MG63 (cell line): ENCODE data around the gene ENPP3. TPM values are rescaled to one million over a fixed set of nuclear protein-coding genes. Genes with fewer than 3 reads are reported as not detected.

Experiments used
- DNase-seq: peaks from one replicate; pipeline ENCODE4 v3.0.0-alpha.2; 2020
- H3K27me3 ChIP-seq: fragments of 250-450 bp; sonication (Bioruptor Pico); 2 replicates; pipeline ENCODE4 v1.5.1; 2020; ENCODE audit warnings: mild to moderate bottlenecking, moderate library complexity
- H3K36me3 ChIP-seq: fragments of 250-450 bp; sonication (Bioruptor Pico); 2 replicates; pipeline ENCODE4 v1.5.1; 2020; ENCODE audit warnings: mild to moderate bottlenecking, moderate library complexity
- H3K4me3 ChIP-seq: fragments of 250-450 bp; sonication (Bioruptor Pico); 2 replicates; pipeline ENCODE4 v1.5.1; 2020; ENCODE audit warnings: mild to moderate bottlenecking, moderate library complexity
- H3K9me3 ChIP-seq: fragments of 250-450 bp; sonication (Bioruptor Pico); 2 replicates; pipeline ENCODE4 v1.5.1; 2020; ENCODE audit warnings: mild to moderate bottlenecking, moderate library complexity
- total RNA-seq: library from RNA; depleted of rRNA; stranded (reverse); fragments of >200 nt; shearing (Covaris generic); gene quantifications from 2 replicates; pipeline ENCODE4 v1.2.3, GENCODE V29; 2014; ENCODE audit warnings: low replicate concordance

The ENPP3 gene
- total RNA-seq, 1 experiment from 2014 or later: not detected

DNA sequence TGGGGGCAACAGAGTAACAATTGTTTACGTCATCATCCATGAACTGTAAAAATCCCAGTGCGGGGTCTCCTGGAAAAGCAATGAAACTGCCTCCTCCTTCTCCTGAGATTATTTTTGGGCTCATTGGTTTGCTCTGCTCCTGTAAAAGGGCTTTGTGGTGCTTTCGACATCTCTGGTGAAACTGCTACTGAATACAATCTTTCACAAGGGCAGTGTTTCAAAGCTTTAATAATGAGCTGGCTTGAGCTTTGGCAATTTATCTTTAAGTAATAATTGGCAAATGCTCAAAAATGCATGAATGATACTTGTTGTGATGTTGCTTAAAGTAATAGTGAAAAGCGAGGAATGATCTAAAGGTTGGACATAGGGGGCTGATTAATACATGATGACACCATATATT is 127.2 kb downstream of the ENPP3 start:
- H3K9me3 ChIP-seq: no peaks in the 10 kb centered on the region; the same call in 1 of the 2 replicates
- no peaks in the 10 kb centered on the region for H3K27me3 ChIP-seq
- no peak for DNase-seq
- no peaks in the 10 kb centered on the region for H3K36me3 ChIP-seq
- no peak overlapping the region for H3K4me3 ChIP-seq

DNA sequence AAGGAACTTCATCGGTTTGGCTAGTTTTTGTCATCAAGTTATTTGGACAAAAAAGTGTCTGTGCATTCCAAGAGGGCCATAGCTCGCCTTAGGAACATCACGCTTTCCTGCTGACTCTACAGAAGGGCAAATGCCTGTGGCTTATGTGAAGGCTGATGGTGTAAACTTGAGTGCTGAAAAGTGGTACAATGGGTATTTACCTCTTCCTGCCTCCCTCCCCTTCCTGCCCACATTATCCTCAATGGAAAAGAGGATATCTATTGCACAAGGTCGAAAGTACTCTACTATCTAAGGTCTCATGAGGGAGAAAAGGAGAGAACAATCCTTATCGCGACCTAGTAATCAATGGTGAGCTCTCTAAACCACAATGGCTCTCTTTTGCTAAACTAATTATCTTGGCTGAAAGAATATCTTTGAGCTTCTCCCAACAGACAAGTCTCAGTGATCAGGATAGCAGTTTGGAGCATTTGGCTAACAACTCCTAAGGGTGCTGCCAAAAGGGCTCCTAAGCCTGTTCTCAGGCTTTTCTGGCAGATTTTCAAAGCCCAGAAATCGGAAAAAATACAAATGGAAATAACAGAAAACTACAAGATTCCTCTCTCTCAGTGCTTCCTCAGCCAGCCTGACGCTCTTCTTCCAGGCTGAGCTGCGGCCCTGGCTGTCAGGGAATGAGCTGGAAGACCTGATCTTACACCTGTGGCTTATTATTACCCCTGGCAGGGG is 128.1 kb downstream of the ENPP3 start:
- H3K27me3 ChIP-seq: no peaks in the 10 kb centered on the region
- no peak overlapping the region for H3K4me3 ChIP-seq
- DNase-seq: peak; percentile 31
- H3K9me3 ChIP-seq: no peaks in the 10 kb centered on the region; the same call in 1 of the 2 replicates
- H3K36me3 ChIP-seq: no peaks in the 10 kb centered on the region

DNA sequence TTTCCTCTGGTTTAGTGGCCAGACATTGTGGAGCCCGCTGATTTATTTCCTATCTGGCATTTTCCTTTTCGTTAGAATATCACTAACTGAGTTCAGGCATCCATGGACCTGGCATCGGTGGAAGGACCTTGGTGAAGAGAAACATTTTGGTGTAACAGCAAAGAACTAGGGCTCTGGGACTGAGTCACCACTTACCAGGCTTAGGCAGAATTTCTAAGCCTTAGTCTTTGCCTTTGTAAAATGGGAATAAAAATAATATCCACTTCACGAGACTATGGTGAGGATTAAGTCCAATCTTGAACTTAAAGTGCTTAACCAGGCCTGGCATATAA is 128.7 kb downstream of the ENPP3 start:
- H3K27me3 ChIP-seq: no peaks in the 10 kb centered on the region
- no peak for DNase-seq
- no peak overlapping the region for H3K4me3 ChIP-seq

DNA sequence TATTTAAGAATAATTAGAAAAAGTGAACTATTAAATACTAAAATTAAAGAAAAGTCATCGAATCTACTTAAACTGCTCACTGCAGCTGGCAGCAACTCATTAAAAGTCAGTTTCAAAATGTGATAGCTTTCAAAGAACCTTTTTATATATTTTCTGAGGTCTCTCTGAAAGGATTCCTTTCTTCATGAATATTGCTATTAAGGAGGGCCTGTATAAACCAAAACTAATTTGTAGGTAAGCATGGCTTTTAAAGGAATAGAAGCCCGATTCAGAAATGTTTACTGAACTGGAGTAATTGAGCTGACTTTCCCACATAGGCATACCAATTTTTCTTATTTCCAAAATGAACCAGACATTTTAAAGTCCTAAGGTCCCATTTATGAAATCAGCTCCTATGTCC is 129.5 kb downstream of the ENPP3 start:
- H3K27me3 ChIP-seq: no peaks in the 10 kb centered on the region
- H3K4me3 ChIP-seq: no peak overlapping the region
- no peaks in the 10 kb centered on the region for H3K36me3 ChIP-seq
- H3K9me3 ChIP-seq: no peaks in the 10 kb centered on the region; the same call in 1 of the 2 replicates
- DNase-seq: no peak

More for the DNA sequence above, 128.7 kb downstream of the ENPP3 start:
- no peaks in the 10 kb centered on the region; the same call in 1 of the 2 replicates for H3K9me3 ChIP-seq
- H3K36me3 ChIP-seq: no peaks in the 10 kb centered on the region

DNA sequence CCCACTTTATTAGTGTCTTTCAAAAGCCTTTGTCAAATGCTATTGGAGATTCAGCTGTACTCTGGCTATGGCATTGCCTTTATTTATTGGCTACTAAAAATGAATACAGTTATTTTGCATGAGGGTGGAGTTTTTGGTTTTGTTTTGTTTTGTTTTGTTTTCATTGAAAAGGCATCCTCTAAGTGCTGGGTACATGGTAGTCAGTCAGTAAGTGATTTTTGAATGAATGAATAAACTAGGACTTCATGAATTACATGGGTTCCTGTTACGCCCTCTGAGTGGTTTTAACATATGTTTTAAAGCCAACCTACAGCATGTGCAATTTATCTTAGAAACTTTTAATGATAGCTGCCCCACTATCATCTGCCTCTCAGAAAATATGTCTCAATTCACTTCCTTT is 131.9 kb downstream of the ENPP3 start:
- H3K4me3 ChIP-seq: no peak overlapping the region
- H3K9me3 ChIP-seq: peaks cover 2% of the 10 kb centered on the region; the same call in 1 of the 2 replicates
- H3K36me3 ChIP-seq: no peaks in the 10 kb centered on the region
- no peak for DNase-seq
- no peaks in the 10 kb centered on the region for H3K27me3 ChIP-seq

DNA sequence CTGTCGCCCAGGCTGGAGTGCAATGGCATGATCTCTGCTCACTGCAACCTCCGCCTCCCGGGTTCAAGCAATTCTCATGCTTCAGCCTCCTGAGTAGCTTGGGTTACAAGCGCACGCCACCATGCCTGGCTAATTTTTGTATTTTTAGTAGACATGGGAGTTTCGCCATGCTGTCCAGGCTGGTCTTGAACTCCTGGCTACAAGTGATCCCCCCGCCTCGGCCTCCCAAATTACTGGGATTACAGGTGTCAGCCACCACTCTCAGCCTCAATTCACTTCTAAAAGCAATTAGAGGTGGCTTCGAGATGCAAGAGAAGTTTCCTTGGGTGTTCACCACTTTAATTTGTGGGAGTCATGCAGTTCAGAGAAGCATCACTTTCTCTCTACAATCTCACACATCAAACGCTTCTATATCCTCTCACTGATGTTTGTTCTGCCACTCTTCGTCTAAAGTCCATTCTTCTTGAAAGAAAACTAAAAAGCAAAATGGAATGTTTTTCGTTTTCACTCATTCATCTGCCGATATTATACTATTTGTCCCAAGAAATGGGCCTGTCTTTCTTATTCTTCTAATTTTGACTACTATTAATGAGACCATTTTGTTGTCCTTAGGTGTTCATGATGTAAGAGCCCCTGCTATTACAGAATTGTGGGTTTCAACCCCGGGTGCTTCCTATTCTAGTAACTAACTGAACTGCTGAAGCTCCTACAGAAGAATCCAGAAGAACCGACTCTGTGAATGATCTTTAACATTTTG is 132.5 kb downstream of the ENPP3 start:
- Histone ChIP-seq H3K27me3 (no peaks in the 10 kb centered on the region), H3K4me3 (no peak overlapping the region), H3K9me3 (peaks cover 2% of the 10 kb centered on the region; the same call in 1 of the 2 replicates), H3K36me3 (no peaks in the 10 kb centered on the region)
- DNase-seq: no peak

DNA sequence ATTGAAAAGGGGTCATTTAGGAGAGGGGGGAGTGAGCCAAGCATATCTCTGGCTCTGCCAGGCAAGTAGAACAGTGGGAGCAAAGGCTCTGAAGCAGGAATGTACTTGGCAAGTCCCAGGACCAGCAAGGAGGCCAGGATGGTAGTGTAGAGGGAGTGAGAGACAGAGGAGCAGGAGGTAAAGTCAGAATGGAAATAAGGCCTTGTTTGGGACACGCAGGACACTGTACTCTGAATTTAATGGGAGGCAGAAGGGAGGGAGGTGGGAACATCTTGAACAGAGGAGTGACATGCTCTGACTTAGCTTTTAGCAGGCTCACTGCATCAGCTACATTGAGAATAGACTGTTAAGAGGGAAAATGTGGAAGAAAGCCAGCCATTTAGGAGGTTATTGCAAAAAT is 133.7 kb downstream of the ENPP3 start:
- H3K27me3 ChIP-seq: no peaks in the 10 kb centered on the region
- no peaks in the 10 kb centered on the region for H3K36me3 ChIP-seq
- H3K4me3 ChIP-seq: no peak overlapping the region
- DNase-seq: no peak
- peaks cover 2% of the 10 kb centered on the region; the same call in 1 of the 2 replicates for H3K9me3 ChIP-seq

DNA sequence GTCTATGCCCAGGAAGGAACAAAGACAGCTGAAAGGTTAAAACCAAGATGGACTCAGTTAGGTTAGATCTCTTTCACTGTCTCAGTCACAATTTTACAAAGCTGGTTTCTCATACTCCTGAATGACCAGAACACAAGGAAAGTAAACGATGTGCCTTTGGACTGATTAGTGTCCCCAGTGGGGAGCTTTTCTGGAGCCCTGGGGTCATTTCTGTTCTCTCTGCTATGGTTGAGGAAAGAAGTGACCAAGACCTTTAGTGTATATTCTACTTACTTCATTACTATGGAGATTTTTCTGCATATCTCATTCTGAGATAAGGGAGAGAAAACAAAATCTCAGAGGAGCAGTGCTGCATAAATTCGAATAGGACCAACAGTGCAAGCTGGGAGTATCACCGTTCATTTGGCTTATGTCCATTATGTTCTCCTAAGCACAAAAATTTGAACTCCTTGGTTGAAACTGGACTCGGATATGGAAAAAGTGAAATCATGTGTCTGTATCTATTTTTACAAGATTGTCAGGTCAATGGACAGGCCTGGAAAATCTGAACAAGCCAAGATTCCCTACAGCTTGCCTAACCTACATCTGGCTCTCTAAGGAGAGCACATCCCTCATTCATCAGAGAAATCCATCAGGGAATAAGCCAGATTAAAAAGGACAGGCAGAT is 136.3 kb downstream of the ENPP3 start:
- Histone ChIP-seq H3K27me3 (no peaks in the 10 kb centered on the region), H3K36me3 (no peaks in the 10 kb centered on the region), H3K9me3 (peaks cover 2% of the 10 kb centered on the region; the same call in 1 of the 2 replicates), H3K4me3 (no peak overlapping the region)
- no peak for DNase-seq

DNA sequence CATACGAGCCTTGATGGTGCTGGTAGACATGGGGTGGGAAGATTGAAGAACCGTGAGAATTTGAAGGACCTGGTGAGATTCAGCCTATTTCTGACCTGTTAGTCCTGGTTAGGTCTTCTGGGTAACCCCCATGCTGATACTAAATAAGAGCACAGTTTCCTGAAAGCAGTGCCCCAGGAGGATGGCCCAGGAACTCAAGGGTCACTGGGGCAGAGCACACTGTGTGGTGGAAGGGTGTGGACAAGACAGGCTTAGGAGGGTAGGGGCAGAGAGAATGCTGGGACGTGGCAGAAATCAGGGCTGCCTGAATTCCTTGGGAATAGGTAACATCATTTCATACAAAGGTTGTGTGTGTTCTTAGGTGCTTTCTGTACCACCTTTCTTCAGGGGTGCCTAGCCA is 138.8 kb downstream of the ENPP3 start:
- no peak for DNase-seq
- Histone ChIP-seq H3K4me3 (no peak overlapping the region), H3K27me3 (no peaks in the 10 kb centered on the region), H3K36me3 (no peaks in the 10 kb centered on the region), H3K9me3 (peaks cover 2% of the 10 kb centered on the region; the same call in 1 of the 2 replicates)

DNA sequence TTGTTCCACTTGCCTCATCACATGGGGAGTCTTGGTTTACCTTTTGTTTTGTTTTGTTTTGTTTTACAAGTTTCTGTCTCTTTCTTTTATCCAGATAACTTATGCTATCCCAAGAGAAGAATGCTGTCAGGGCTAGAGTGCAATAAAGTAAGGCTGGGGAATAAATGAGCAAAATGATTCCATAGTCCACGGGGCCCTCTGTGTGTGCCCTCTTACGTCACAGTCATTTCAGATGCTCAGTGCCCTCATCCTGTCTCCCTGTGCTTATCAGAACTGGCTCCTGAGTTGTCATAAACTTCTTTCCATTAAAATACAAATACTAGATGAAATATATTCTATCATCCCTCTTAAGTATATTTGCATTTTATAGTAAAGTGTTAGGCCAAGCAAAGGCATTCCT is 139.9 kb downstream of the ENPP3 start:
- no peak for DNase-seq
- no peaks in the 10 kb centered on the region; the same call in 1 of the 2 replicates for H3K9me3 ChIP-seq
- H3K4me3 ChIP-seq: no peak overlapping the region
- H3K36me3 ChIP-seq: no peaks in the 10 kb centered on the region
- no peaks in the 10 kb centered on the region for H3K27me3 ChIP-seq

DNA sequence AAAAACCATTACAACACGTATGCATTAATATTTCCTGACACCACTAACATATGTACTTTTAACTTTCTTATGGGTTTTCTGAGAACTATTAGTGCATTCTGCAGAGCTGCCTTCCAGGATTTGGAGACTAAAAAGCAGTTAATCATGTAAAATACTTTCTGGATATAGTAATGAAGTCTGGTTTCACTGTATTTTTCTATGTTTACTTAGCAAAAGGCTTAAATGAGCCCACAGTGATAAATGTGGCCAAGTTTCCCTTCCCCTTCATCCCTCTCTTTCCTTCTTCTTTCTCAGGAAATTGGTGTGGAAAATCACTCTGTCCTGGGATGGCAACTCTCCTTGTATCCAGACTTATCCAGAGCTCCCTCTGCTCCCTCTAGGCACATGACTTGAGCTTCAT is 141.1 kb downstream of the ENPP3 start:
- Histone ChIP-seq H3K4me3 (no peak overlapping the region), H3K36me3 (no peaks in the 10 kb centered on the region), H3K27me3 (no peaks in the 10 kb centered on the region), H3K9me3 (no peaks in the 10 kb centered on the region)
- DNase-seq: no peak

DNA sequence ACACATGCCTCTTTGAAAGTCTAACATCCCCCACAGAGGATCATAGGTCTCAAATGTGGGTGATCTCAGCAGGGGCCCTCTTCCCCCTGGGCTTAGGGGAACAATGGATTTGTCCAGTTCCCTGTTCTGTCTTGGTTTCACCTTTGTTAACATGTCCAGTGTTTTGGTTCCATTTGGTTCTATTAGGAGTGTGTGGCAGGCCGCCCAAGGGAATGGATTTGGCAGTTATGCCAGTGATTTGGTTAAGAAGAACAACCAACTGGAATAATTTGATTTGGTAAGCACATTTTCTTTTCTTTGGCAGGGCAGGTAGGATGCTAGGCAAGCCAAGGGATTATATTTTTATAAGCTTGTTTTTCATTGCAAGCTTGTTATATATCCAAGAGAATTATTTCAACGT is 142.2 kb downstream of the ENPP3 start:
- no peak overlapping the region for H3K4me3 ChIP-seq
- no peaks in the 10 kb centered on the region for H3K36me3 ChIP-seq
- no peaks in the 10 kb centered on the region for H3K27me3 ChIP-seq

DNA sequence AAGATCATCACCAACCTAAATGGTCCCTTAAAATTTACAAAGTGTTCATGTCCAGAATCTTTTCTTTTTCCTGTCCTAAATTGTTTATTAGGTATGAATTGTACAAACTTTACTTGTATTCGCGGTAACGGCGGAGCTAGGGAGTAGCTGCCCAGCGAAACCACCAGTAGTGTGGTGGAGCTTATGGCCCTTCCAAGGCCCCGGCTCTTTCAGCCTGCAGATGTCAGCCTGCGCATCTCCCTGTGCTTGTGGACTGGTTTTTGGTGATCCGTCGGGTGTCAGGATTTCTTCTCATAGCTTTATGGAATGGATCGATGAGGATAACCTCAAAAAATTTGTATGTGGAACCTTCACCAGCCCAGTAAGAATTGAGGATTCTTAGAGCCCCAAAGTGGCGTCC is 143.5 kb downstream of the ENPP3 start:
- H3K9me3 ChIP-seq: no peaks in the 10 kb centered on the region
- no peaks in the 10 kb centered on the region for H3K27me3 ChIP-seq
- H3K36me3 ChIP-seq: no peaks in the 10 kb centered on the region
- H3K4me3 ChIP-seq: no peak overlapping the region
- DNase-seq: no peak

More for the DNA sequence above, 142.2 kb downstream of the ENPP3 start:
- no peaks in the 10 kb centered on the region for H3K9me3 ChIP-seq
- peak; percentile 48 for DNase-seq

DNA sequence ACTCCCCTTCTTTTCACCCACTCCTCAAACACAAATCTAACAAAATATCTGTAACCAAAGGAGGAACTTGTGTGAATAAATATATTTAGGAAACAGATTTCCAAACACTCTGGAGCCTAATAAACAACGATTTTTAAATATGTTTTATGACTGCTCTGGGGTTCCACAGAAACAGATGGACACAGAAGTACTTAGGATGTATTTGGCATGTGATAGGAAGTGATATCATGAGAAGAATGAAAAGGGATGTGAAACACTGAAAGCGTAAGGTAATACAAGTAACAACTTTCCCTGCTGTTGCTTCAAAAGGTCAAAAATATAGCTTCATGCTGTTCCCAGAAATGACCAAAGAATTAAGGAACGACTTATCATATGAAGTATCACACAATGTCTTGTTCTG is 144.6 kb downstream of the ENPP3 start:
- H3K4me3 ChIP-seq: no peak overlapping the region
- H3K27me3 ChIP-seq: no peaks in the 10 kb centered on the region
- no peaks in the 10 kb centered on the region for H3K36me3 ChIP-seq
- no peak for DNase-seq
- no peaks in the 10 kb centered on the region for H3K9me3 ChIP-seq

DNA sequence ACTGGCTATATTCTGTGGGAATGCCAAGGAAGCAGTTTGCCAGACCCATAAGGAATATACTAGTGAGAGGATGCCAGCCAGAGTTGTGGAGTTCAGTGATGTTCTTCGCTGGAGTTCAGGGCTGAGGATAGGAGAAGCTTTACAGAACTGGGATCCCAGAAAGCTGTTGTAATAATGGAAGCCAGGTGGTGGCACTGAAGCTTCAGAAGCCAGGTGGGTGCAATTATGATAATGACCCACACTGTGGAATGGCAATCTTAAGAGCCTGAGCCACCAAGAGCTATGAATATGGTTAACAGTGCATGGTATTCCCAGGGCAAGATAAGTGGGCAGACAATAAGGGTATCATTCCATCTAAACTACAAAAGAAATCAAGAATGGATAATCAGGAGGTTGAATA is 145.7 kb downstream of the ENPP3 start:
- no peak for DNase-seq
- Histone ChIP-seq H3K27me3 (no peaks in the 10 kb centered on the region), H3K4me3 (no peak overlapping the region), H3K36me3 (no peaks in the 10 kb centered on the region), H3K9me3 (no peaks in the 10 kb centered on the region)

DNA sequence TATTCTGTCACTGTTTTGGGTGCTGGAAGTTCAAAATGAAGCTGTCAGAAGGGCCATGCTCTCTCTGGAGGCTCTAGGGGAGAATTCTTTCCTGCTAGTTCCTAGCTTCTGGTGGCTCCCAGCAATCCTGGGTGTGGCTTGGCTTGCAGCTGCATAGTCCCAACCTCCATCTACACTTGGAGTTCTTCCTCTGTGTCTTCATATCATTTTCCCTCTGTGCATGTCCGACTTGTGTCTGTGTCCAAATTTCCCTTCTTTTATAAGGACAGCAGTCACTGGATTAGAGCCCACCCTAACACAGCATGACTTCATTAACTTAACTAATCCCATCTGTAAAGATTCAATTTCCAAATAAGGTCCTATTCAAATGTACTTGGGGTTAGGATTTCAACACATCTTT is 147.5 kb downstream of the ENPP3 start:
- no peak for DNase-seq
- H3K27me3 ChIP-seq: no peaks in the 10 kb centered on the region
- H3K9me3 ChIP-seq: no peaks in the 10 kb centered on the region
- no peak overlapping the region for H3K4me3 ChIP-seq
- no peaks in the 10 kb centered on the region for H3K36me3 ChIP-seq

DNA sequence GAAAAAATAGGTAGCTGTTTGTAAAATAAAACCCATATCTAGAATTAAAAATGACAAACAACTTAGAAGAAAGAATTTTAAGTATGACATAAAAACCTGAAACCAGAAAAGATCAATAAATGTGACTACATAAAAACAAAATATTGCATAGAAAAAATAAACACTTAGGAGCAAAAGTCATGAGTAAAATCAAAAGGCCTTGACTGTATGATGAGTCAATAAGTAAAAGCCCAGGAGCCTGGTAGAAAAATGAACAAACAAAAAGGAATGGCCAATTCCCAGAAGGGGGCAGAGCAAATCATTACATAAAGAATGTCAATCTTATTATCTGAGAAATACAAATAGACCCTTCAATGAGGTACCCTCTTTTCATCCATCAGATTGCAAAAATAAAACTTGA is 150.0 kb downstream of the ENPP3 start:
- Histone ChIP-seq H3K9me3 (no peaks in the 10 kb centered on the region), H3K4me3 (no peak overlapping the region), H3K36me3 (no peaks in the 10 kb centered on the region), H3K27me3 (no peaks in the 10 kb centered on the region)
- DNase-seq: no peak
